K562 (cell line): ENCODE results near the gene IKBKG. TPM values are rescaled to one million over a fixed set of nuclear protein-coding genes. Genes with fewer than 3 reads are reported as not detected.

Experiments used
- CBFA2T3 ChIP-seq: fragments of 450-650 bp; IDR thresholded peaks from 2 replicates; pipeline ENCODE4 v1.6.1; 2017
- CEBPG ChIP-seq, 3 experiments: fragments of 200-800 bp in 1 of 3; sonication (Bioruptor generic) in 1 of 3; sonication (generic) in 1 of 3; formaldehyde crosslinking in 1 of 3; IDR thresholded peaks in 2 of 3; conservative IDR thresholded peaks in 1 of 3; 2 replicates each; pipeline versions ENCODE4 v1.6.1 to v1.8.0; 2016 to 2022; ENCODE audit warnings: missing compliant biosample characterization in 2 of 3, missing genetic modification characterization in 2 of 3, mild to moderate bottlenecking in 1 of 3, missing genetic modification reagents in 1 of 3
- HDAC1 ChIP-seq, 2 experiments: fragments of 450-650 bp; IDR thresholded peaks; 2 replicates each; pipeline ENCODE4 v1.6.1; 2016 to 2017; ENCODE audit warnings: inconsistent platforms in 1 of 2, mild to moderate bottlenecking in 1 of 2, moderate library complexity in 1 of 2
- HNRNPLL ChIP-seq: fragments of 200-400 bp; formaldehyde crosslinking; IDR thresholded peaks from 2 replicates; pipeline ENCODE4 v1.6.1; 2017; ENCODE audit warnings: low read length, low read depth, mild to moderate bottlenecking; ENCODE audit not compliant: poor library complexity, severe bottlenecking
- MBD2 ChIP-seq: sonication (generic); IDR thresholded peaks from 2 replicates; pipeline ENCODE4 v1.6.1; 2016; ENCODE audit warnings: low read depth, borderline replicate concordance
- POLR2AphosphoS5 ChIP-seq: IDR thresholded peaks from 2 replicates; pipeline ENCODE4 v1.6.1; 2011; ENCODE audit warnings: mild to moderate bottlenecking, low read depth, low read length, moderate library complexity; ENCODE audit not compliant: control insufficient read depth, insufficient read depth
- SRSF1 ChIP-seq: fragments of 200-400 bp; formaldehyde crosslinking; IDR thresholded peaks from 2 replicates; pipeline ENCODE4 v1.6.1; 2017; ENCODE audit warnings: mild to moderate bottlenecking, low read depth, low read length, moderate library complexity
- TCFL5 ChIP-seq: fragments of 250-450 bp; sonication (Bioruptor Pico); conservative IDR thresholded peaks from 2 replicates; pipeline ENCODE4 v1.6.1; 2021; ENCODE audit warnings: mild to moderate bottlenecking, moderate library complexity, matching md5 sums
- ZNF75A ChIP-seq: fragments of 450-650 bp; formaldehyde crosslinking; IDR thresholded peaks from 2 replicates; pipeline ENCODE4 v1.4.0; 2020; ENCODE audit warnings: mild to moderate bottlenecking
- polyA plus RNA-seq, 8 experiments: library from polyadenylated mRNA; depleted of rRNA in 4 of 8; stranded (reverse) in 5 of 8; unstranded in 3 of 8; fragments of >200 nt; fragmentation: Nextera tagmentation in 2 of 8; fragmentation: Illumina TruSeq in 1 of 8; extraction: Ambion mirVana in 2 of 8; extraction: Trizol in 1 of 8; gene quantifications; 2 replicates each; pipeline versions ENCODE4 v1.2.1 to v1.2.3, GENCODE V29; 2011 to 2014; ENCODE audit warnings: inconsistent platforms in 1 of 8, missing spikeins in 1 of 8
- total RNA-seq, 7 experiments: library from RNA; depleted of rRNA in 6 of 7; stranded (reverse); fragments of >200 nt in 6 of 7; fragmentation: Illumina TruSeq in 2 of 7; extraction: Trizol in 2 of 7; gene quantifications; 2 replicates each; pipeline versions ENCODE4 v1.2.1 to v1.2.3, GENCODE V29; 2011 to 2021; ENCODE audit warnings: low replicate concordance in 1 of 7
- TF ChIP-seq, protein P1 (sequence below), 2 experiments: fragments of 450-650 bp; IDR thresholded peaks; 2 replicates each; pipeline ENCODE4 v1.6.1; 2016; ENCODE audit warnings: mild to moderate bottlenecking in 2 of 2, borderline replicate concordance in 1 of 2, low read depth in 1 of 2, moderate library complexity in 1 of 2
- TF ChIP-seq, protein P2 (sequence below): sonication (generic); formaldehyde crosslinking; IDR thresholded peaks from 2 replicates; pipeline ENCODE4 v1.9.0; 2022; ENCODE audit warnings: mild to moderate bottlenecking, missing genetic modification reagents
- TF ChIP-seq, protein P3 (sequence below), 2 experiments: fragments of 250-450 bp in 1 of 2; fragments of 450-650 bp in 1 of 2; sonication (Bioruptor Pico) in 1 of 2; IDR thresholded peaks; 2 replicates each; pipeline versions ENCODE4 v1.6.1 to v1.8.0; 2016 to 2021; ENCODE audit warnings: mild to moderate bottlenecking in 2 of 2, moderate library complexity in 2 of 2, missing compliant biosample characterization in 1 of 2, missing genetic modification characterization in 1 of 2
- TF ChIP-seq, protein P4 (sequence below): sonication (generic); formaldehyde crosslinking; IDR thresholded peaks from 2 replicates; pipeline ENCODE4 v1.8.1; 2023; ENCODE audit warnings: mild to moderate bottlenecking, missing genetic modification reagents

The IKBKG gene
- total and polyA plus RNA-seq, 9 of the 15 experiments (the other 6 are each of a cell fraction or from before 2014, with no cell fraction given), result 0.68 to 60.0 (median 21.9) TPM

DNA sequence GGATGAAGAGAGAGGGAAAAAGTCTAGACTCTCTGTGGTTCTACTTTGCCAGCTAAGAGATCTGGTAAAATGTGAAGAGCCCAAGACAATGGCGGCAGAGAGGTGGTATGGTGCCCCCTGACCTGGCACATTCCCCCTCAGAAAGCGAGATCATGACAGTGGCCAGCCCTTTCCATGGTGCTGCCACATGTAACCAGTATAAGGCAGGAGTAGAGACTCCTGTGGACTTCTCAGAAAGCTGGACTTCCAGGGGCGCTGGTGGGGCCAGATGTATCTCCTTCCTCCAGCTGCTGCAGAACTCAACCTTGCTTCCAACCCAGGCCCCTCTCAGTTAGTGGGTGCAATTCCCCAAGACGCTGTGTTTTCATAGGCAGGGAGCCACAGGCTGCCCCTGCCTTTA lies 47.1 kb downstream of the IKBKG start (continued):
- TF ChIP-seq, protein P1, sequence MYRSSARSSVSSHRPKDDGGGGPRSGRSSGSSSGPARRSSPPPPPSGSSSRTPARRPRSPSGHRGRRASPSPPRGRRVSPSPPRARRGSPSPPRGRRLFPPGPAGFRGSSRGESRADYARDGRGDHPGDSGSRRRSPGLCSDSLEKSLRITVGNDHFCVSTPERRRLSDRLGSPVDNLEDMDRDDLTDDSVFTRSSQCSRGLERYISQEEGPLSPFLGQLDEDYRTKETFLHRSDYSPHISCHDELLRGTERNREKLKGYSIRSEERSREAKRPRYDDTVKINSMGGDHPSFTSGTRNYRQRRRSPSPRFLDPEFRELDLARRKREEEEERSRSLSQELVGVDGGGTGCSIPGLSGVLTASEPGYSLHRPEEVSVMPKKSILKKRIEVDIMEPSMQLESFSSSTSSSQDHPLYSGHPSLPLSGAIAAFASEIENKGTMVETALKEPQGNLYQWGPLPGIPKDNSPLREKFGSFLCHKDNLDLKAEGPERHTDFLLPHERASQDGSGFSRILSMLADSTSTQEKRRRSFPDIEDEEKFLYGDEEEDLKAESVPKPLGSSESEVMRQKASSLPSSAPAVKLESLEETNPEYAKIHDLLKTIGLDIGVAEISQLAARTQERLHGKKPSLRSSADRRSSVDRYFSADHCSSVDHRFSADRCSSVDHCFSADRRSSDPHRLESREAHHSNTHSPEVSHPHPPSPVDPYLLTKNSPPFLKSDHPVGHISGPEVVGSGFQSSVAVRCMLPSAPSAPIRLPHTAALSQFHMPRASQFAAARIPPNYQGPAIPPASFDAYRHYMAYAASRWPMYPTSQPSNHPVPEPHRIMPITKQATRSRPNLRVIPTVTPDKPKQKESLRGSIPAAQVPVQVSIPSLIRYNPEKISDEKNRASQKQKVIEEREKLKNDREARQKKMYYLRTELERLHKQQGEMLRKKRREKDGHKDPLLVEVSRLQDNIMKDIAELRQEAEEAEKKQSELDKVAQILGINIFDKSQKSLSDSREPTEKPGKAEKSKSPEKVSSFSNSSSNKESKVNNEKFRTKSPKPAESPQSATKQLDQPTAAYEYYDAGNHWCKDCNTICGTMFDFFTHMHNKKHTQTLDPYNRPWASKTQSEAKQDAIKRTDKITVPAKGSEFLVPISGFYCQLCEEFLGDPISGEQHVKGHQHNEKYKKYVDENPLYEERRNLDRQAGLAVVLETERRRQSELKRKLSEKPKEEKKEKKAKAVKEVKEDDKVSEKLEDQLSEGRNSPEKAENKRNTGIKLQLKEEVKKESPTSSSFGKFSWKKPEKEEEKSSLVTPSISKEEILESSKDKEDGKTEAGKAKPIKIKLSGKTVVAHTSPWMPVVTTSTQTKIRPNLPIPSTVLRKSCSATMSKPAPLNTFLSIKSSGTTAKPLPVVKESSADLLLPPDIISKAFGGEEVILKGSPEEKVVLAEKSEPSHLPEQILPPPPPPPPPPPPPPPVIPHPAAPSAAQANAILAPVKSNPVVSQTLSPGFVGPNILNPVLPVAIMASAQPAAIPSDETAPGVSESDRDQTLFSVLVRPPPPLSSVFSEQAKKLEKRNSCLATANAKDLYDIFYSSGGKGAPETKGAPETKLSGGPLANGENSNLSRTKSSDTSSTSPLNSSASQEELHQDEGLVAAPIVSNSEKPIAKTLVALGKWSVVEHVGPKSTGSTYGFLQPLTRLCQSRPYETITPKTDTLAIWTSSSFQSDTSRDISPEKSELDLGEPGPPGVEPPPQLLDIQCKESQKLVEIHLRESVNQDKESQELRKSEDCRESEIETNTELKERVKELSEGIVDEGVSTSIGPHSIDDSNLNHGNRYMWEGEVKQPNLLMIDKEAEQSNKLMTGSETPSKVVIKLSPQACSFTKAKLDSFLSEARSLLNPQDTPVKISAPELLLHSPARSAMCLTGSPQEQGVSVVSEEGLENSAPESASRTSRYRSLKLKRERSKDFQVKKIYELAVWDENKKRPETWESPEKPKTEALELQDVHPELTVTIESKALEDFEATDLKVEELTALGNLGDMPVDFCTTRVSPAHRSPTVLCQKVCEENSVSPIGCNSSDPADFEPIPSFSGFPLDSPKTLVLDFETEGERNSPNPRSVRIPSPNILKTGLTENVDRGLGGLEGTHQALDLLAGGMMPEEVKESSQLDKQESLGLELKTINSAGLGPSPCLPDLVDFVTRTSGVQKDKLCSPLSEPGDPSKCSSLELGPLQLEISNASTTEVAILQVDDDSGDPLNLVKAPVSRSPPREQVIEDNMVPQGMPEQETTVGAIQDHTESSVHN (IDR thresholded peaks at IDR 0.05; ENCODE audit: borderline replicate concordance in 1 of 2, low read depth in 1 of 2), result no peak
- no peak for TF ChIP-seq HNRNPLL
- TF ChIP-seq, protein P2, sequence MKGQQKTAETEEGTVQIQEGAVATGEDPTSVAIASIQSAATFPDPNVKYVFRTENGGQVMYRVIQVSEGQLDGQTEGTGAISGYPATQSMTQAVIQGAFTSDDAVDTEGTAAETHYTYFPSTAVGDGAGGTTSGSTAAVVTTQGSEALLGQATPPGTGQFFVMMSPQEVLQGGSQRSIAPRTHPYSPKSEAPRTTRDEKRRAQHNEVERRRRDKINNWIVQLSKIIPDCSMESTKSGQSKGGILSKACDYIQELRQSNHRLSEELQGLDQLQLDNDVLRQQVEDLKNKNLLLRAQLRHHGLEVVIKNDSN, result no peak
- TF ChIP-seq CEBPG (CRISPR knock-in tag; IDR thresholded peaks at IDR 0.05), result no peak
- no peak for TF ChIP-seq CEBPG (tag; conservative IDR thresholded peaks at IDR 0.05 in 1 of 2, IDR thresholded peaks at IDR 0.05 in 1 of 2)
- TF ChIP-seq, protein P3, sequence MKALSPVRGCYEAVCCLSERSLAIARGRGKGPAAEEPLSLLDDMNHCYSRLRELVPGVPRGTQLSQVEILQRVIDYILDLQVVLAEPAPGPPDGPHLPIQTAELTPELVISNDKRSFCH (CRISPR knock-in tag; IDR thresholded peaks at IDR 0.05), result no peak
- TF ChIP-seq, protein P3 (tag; IDR thresholded peaks at IDR 0.05), result no peak
- TF ChIP-seq, protein P4, sequence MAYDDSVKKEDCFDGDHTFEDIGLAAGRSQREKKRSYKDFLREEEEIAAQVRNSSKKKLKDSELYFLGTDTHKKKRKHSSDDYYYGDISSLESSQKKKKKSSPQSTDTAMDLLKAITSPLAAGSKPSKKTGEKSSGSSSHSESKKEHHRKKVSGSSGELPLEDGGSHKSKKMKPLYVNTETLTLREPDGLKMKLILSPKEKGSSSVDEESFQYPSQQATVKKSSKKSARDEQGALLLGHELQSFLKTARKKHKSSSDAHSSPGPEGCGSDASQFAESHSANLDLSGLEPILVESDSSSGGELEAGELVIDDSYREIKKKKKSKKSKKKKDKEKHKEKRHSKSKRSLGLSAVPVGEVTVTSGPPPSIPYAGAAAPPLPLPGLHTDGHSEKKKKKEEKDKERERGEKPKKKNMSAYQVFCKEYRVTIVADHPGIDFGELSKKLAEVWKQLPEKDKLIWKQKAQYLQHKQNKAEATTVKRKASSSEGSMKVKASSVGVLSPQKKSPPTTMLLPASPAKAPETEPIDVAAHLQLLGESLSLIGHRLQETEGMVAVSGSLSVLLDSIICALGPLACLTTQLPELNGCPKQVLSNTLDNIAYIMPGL (CRISPR knock-in tag), result no peak
- no peak for TF ChIP-seq TCFL5
- no peak for TF ChIP-seq MBD2
- no peak for TF ChIP-seq CBFA2T3
- no peak for TF ChIP-seq HDAC1 (IDR thresholded peaks at IDR 0.05)
- no peak for TF ChIP-seq POLR2AphosphoS5
- no peak for TF ChIP-seq ZNF75A (CRISPR knock-in tag)
- TF ChIP-seq SRSF1, result no peak
